Measurements from ENCODE around the gene VARS2.

Gene VARS2

DNA sequence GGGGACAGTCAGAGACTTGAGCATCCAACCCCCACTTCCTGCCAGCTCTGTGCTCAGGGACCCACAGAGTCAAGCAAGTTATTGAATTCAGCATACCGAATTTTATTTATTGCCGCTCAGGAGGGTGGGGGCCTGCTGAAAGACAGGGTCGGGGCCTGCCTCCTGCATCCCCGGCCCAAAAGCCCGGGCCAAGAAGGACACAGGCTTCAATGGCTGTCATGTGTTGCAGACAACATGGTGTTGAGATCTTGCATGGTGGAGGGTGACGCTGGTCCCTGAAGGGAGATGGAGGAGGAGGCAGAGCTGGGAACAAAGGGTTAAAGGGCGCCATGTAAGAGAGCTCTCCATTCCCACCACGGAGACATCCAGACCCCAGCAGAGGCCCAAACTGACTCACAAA lies 17.2 kb downstream of the VARS2 start:
- H3K27ac ChIP-seq = no peak overlapping the region
- TF ChIP-seq, protein P1, sequence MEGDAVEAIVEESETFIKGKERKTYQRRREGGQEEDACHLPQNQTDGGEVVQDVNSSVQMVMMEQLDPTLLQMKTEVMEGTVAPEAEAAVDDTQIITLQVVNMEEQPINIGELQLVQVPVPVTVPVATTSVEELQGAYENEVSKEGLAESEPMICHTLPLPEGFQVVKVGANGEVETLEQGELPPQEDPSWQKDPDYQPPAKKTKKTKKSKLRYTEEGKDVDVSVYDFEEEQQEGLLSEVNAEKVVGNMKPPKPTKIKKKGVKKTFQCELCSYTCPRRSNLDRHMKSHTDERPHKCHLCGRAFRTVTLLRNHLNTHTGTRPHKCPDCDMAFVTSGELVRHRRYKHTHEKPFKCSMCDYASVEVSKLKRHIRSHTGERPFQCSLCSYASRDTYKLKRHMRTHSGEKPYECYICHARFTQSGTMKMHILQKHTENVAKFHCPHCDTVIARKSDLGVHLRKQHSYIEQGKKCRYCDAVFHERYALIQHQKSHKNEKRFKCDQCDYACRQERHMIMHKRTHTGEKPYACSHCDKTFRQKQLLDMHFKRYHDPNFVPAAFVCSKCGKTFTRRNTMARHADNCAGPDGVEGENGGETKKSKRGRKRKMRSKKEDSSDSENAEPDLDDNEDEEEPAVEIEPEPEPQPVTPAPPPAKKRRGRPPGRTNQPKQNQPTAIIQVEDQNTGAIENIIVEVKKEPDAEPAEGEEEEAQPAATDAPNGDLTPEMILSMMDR (conservative IDR thresholded peaks at IDR 0.05) = no peak

GRCh38 chr6:30931969-30932645 lies 18.1 kb downstream of the VARS2 start, which contains the start of gene SFTA2:
Gene SFTA2, minus strand, starts transcription at chr6:30932170. Its CDS starts 74 bp downstream, at chr6:30932096.
- TF ChIP-seq, protein P1 (conservative IDR thresholded peaks at IDR 0.05) = no peak
- H3K27ac ChIP-seq = no peak within 1 kb of the TSS

GRCh38 chr6:30932665-30933365 lies 18.8 kb downstream of the VARS2 start:
- TF ChIP-seq, protein P1 (conservative IDR thresholded peaks at IDR 0.05) = no peak
- H3K27ac ChIP-seq = no peak overlapping the region

GRCh38 chr6:30935018-30935417 lies 21.0 kb downstream of the VARS2 start:
- no peak overlapping the region for H3K27ac ChIP-seq
- TF ChIP-seq, protein P1 (conservative IDR thresholded peaks at IDR 0.05) = no peak

GRCh38 chr6:30937265-30937664 lies 23.2 kb downstream of the VARS2 start:
- H3K27ac ChIP-seq = no peak overlapping the region
- TF ChIP-seq, protein P1 (conservative IDR thresholded peaks at IDR 0.05) = no peak

DNA sequence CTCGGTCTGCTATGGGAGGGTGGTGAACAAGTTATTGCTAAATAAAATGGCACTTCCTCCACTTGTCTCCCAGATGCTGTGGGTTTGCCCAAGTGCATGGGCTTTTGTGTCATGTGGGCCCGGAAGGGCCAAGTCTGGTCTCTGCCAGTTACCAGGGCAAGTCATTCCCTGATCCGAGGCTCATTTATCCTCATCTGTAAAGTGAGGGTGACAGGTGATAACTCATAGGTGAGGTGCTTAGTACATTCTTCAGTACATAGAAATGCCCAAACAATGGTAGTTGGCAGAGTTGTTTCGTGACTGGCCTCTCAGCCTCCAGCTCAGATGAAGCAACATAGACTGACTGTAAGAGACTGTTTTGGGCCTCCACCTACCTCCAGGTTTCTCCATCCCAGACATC lies 24.7 kb downstream of the VARS2 start:
- TF ChIP-seq, protein P1 (conservative IDR thresholded peaks at IDR 0.05) = no peak
- no peak overlapping the region for H3K27ac ChIP-seq

GRCh38 chr6:30939473-30939872 lies 25.4 kb downstream of the VARS2 start:
- H3K27ac ChIP-seq = no peak overlapping the region
- TF ChIP-seq, protein P1 (conservative IDR thresholded peaks at IDR 0.05) = no peak
